Heart left ventricle (tissue), 16 donors: ENCODE data around the gene STK4. TPM values are rescaled to one million over a fixed set of nuclear protein-coding genes. Genes with fewer than 3 reads are reported as not detected.
"Not testable (repeated sequence)": the region's sequence is repeated elsewhere in the genome, so short reads cannot be mapped to it uniquely, and the experiment has no call there.

Experiments
- ATAC-seq, 4 donors: fragments of 200-7000 bp; cut with Tn5 transposase; one replicate each; pipeline ENCODE4 v1.9.1; 2020 to 2022; ENCODE audit warnings: moderate library complexity in 4 of 4, mild to moderate bottlenecking in 3 of 4, moderate number of reproducible peaks in 1 of 4
- DNase-seq, 5 donors: peaks; one replicate each; pipeline ENCODE4 v3.0.0-alpha.2; 2020
- H3K27ac ChIP-seq, 12 donors: fragments of 200-600 bp; sonication (generic) in 4 of 12; one replicate each; pipeline versions ENCODE4 v1.5.0 to v1.8.0; 2016 to 2022; ENCODE audit warnings: mild to moderate bottlenecking in 2 of 12
- H3K27me3 ChIP-seq, 9 donors: fragments of 200-600 bp; sonication (generic) in 2 of 9; one replicate each; pipeline versions ENCODE4 v1.5.1 to v1.8.0; 2016 to 2022; ENCODE audit warnings: mild to moderate bottlenecking in 3 of 9
- H3K36me3 ChIP-seq, 9 donors: fragments of 200-600 bp; sonication (generic) in 2 of 9; one replicate each; pipeline versions ENCODE4 v1.5.0 to v1.8.0; 2018 to 2022; ENCODE audit warnings: mild to moderate bottlenecking in 2 of 9
- H3K4me1 ChIP-seq, 12 donors: fragments of 200-600 bp; sonication (generic) in 4 of 12; one replicate each; pipeline versions ENCODE4 v1.5.0 to v1.8.0; 2016 to 2022; ENCODE audit warnings: mild to moderate bottlenecking in 3 of 12
- H3K4me3 ChIP-seq, 12 donors: fragments of 200-600 bp; sonication (generic) in 4 of 12; one replicate each; pipeline versions ENCODE4 v1.5.0 to v1.8.0; 2017 to 2022; ENCODE audit warnings: mild to moderate bottlenecking in 9 of 12, moderate library complexity in 4 of 12
- H3K9me3 ChIP-seq, 12 donors: fragments of 200-600 bp; sonication (generic) in 4 of 12; one replicate each; pipeline versions ENCODE4 v1.5.0 to v1.8.0; 2016 to 2022; ENCODE audit warnings: mild to moderate bottlenecking in 1 of 12
- POLR2A ChIP-seq, 2 donors: fragments of 450-650 bp; IDR thresholded peaks; one replicate each; pipeline ENCODE4 v1.6.1; 2017; ENCODE audit warnings: antibody characterized with exemption in 2 of 2, mild to moderate bottlenecking in 2 of 2, moderate library complexity in 2 of 2
- WGBS, 4 donors: extraction: QIAGEN DNeasy Blood & Tissue Kit in 2 of 4; methylation state at CpG; one replicate each; pipeline versions ENCODE4 v1.1.5 to v1.1.7; 2013 to 2018; 5-methylcytosine and 5-hydroxymethylcytosine counted together
- intact Hi-C, 10 donors: fragments of 100-400 bp; cut with DNase I; formaldehyde crosslinking; loops; one replicate each; pipeline versions ENCODE4 v1.11.1 to v1.14.2; 2022
- polyA plus RNA-seq, 2 donors: library from polyadenylated mRNA; stranded (reverse); fragments of 200-250 nt; gene quantifications; one replicate each; pipeline ENCODE4 v1.2.3, GENCODE V29; 2013
- total RNA-seq, 9 donors: library from RNA; depleted of rRNA in 2 of 9; stranded (reverse); fragments of >200 nt in 2 of 9; fragmentation: NEBNext Ultra II Directional in 3 of 9; extraction: Animal tissue kit (Norgen Biotek cat#: 25700) in 3 of 9; gene quantifications; one replicate each; pipeline versions ENCODE4 v1.1.0 to v1.2.4, GENCODE V29; 2016 to 2023
- TF ChIP-seq, protein P1 (sequence below), 12 donors: fragments of 200-600 bp; sonication (generic) in 4 of 12; IDR thresholded peaks; one replicate each; pipeline versions ENCODE4 v1.5.0 to v1.8.0; 2018 to 2022; ENCODE audit warnings: antibody characterized with exemption in 12 of 12, mild to moderate bottlenecking in 5 of 12
- donor health status: ischemic (EF 13 %, LVEDD 7.1; RV severe dilation, severe dysfunction).
- donor health status: healthy with polysubstance abuse.
- donor health status: DM: no; HTN: yes; CAD: no.
- donor health status: DM: no; HTN: no; CAD: no.
- donor health status: ischemic (EF 25% LVEDD 6.9; RV normal size, moderate dysfunction).
- donor health status: ischemic (EF 25% LVEDD 5.7; RV mildly dilated, moderate dysfunction).
- donor health status: healthy.
- donor health status: DM: yes; HTN: yes; CAD: no.
- donor health status: ischemic (EF 35%, LVEDD 5.7; RV mildly dilated, moderate dysfunction).
- donor health status: nonischemic (EF 11% LVEDD 7.7; RV severe dilation, severe dysfunction).
- donor health status: DM: yes; HTN: yes; CAD: no.
- donor health status: PGD.
- donor health status: ischemic (EF 29% LVEDD 5.4; RV normal size, mild dysfunction).
- donor health status: nonischemic (EF 23%, LVEDD 6.1; RV moderate dilation, normal function).

STK4 gene
- total and polyA plus RNA-seq, 11 donors, result 3.2 to 25.3 (median 9.3) TPM

GRCh38 chr20:45058168-45058850, 92.0 kb downstream of the STK4 start:
- intact Hi-C loops, result no loop called here
- Histone ChIP-seq H3K27ac (no peak overlapping the region), H3K27me3 (no peaks in the 10 kb centered on the region), H3K4me3 (no peak overlapping the region), H3K4me1 (peaks cover 0 to 17% (median 2%) of the 10 kb centered on the region in 12 donors), H3K36me3 (peaks cover 0 to 48% (median 6%) of the 10 kb centered on the region in 9 donors), H3K9me3 (no peaks in the 10 kb centered on the region)
- 83 to 90% (median 85%) methylated on average over 4 of the region's 4 CpGs for WGBS, 4 donors
- TF ChIP-seq POLR2A (IDR thresholded peaks at IDR 0.05), result no peak
- TF ChIP-seq, protein P1, sequence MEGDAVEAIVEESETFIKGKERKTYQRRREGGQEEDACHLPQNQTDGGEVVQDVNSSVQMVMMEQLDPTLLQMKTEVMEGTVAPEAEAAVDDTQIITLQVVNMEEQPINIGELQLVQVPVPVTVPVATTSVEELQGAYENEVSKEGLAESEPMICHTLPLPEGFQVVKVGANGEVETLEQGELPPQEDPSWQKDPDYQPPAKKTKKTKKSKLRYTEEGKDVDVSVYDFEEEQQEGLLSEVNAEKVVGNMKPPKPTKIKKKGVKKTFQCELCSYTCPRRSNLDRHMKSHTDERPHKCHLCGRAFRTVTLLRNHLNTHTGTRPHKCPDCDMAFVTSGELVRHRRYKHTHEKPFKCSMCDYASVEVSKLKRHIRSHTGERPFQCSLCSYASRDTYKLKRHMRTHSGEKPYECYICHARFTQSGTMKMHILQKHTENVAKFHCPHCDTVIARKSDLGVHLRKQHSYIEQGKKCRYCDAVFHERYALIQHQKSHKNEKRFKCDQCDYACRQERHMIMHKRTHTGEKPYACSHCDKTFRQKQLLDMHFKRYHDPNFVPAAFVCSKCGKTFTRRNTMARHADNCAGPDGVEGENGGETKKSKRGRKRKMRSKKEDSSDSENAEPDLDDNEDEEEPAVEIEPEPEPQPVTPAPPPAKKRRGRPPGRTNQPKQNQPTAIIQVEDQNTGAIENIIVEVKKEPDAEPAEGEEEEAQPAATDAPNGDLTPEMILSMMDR (IDR thresholded peaks at IDR 0.05), result no peak
- ATAC-seq (no peak), DNase-seq (no peak)

DNA sequence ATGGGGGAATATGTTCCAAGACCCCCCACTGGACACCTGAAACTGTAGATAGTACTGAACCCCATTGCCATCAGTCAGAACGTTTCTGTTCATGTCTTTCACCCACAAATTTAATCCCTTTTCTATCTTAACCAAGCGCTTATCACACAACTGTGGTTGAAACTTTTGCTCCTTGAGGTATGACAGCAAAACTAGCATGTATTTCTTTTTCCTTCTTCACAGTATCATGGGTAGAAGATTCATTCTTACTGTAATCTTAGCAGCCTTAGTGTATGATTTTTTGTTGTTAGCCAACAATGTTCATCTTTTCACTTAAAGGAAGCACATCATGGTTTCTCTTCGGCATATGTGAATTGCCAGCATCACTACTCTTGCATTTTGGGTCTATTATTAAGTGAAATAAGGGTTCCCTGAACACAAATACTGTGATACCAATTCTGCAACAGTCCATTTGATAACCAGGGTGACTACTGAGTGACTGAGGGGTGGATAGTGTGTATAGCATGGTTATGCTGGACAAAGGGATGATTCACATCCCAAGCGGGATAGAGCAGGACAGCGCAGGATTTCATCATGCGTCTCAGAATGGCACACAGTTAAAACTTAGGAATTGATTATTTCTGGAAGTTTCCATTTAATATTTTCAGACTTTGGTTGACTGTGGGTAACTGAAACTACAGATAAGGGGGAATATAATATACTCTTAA, 92.9 kb downstream of the STK4 start:
- Histone ChIP-seq H3K27me3 (no peaks in the 10 kb centered on the region), H3K4me1 (peaks cover 0 to 8% (median 0%) of the 10 kb centered on the region in 12 donors), H3K9me3 (no peaks in the 10 kb centered on the region), H3K4me3 (no peak overlapping the region), H3K36me3 (peaks cover 0 to 41% (median 6%) of the 10 kb centered on the region in 9 donors), H3K27ac (no peak overlapping the region)
- WGBS, 4 donors, result 85 to 89% (median 89%) methylated on average over 6 of the region's 6 CpGs
- ATAC-seq, result no peak
- TF ChIP-seq POLR2A (IDR thresholded peaks at IDR 0.05), result no peak
- TF ChIP-seq, protein P1 (IDR thresholded peaks at IDR 0.05), result no peak
- intact Hi-C loops, result no loop called here
- DNase-seq, result no peak

DNA sequence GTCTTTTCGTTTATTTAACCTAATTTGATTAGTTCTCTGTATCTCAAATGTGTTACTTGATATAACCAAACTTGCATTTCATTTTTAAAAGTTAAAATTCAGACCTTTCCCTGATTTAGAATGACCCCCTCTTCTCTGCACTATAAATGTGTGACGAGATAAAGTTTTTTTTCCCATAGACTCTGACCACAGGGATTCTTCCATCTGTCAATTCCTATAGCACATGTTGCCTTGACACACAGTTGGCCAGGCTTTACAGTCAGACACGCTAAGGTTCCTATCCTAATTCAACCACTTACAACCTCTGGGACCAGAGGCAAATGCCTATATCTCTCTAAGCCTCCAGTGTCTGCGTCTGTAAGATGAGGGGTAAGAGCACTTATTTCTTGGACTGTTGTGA, 94.0 kb downstream of the STK4 start:
- peaks cover 0 to 34% (median 6%) of the 10 kb centered on the region in 9 donors for H3K36me3 ChIP-seq
- ATAC-seq (no peak), DNase-seq (no peak)
- H3K27ac ChIP-seq, result no peak overlapping the region
- H3K4me3 ChIP-seq, result no peak overlapping the region
- peaks cover 0 to 7% (median 0%) of the 10 kb centered on the region in 12 donors for H3K4me1 ChIP-seq
- TF ChIP-seq POLR2A (IDR thresholded peaks at IDR 0.05), result no peak
- TF ChIP-seq, protein P1 (IDR thresholded peaks at IDR 0.05), result no peak
- H3K9me3 ChIP-seq, result no peaks in the 10 kb centered on the region
- WGBS, 4 donors, result 80 to 90% (median 84%) methylated on average over 4 of the region's 4 CpGs
- H3K27me3 ChIP-seq, result no peaks in the 10 kb centered on the region
- intact Hi-C loops, result no loop called here

- Histone ChIP-seq H3K4me1 (peaks cover 0 to 7% (median 0%) of the 10 kb centered on the region in 12 donors), H3K27me3 (no peaks in the 10 kb centered on the region), H3K9me3 (no peaks in the 10 kb centered on the region), H3K36me3 (peaks cover 0 to 33% (median 6%) of the 10 kb centered on the region in 9 donors), H3K27ac (no peak overlapping the region), H3K4me3 (no peak overlapping the region)
- DNase-seq, result no peak
- no peak for TF ChIP-seq POLR2A (IDR thresholded peaks at IDR 0.05)
- TF ChIP-seq, protein P1 (IDR thresholded peaks at IDR 0.05), result no peak
- ATAC-seq, result no peak
- intact Hi-C loops, result no loop called here
- 80 to 87% (median 87%) methylated on average over 4 of the region's 4 CpGs for WGBS, 4 donors
These were observed 94.9 kb downstream of the STK4 start for GRCh38 chr20:45061244-45061643.

DNA sequence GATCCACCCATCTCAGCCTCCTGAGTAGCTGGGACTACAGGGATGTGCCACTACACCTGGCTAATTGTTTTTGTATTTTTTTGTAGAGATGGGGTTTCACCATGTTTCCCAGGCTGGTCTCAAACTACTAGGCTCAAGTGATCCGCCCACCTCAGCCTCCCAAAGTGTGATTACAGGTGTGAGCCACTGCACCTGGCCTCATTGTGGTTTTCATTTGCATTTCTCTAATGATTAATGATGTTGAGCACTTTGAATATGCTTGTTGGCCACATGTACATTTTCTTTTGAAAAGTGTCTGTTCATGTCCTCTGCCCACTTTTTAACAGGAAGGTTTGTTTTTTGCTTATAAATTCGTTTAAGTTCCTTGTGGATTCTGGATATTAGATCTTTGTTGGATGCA, 96.8 kb downstream of the STK4 start:
- peaks cover 0 to 36% (median 3%) of the 10 kb centered on the region in 9 donors for H3K36me3 ChIP-seq
- H3K27me3 ChIP-seq, ATAC-seq, H3K27ac ChIP-seq, intact Hi-C loops, H3K4me3 ChIP-seq, H3K4me1 ChIP-seq, H3K9me3 ChIP-seq, DNase-seq: not testable (repeated sequence)
- WGBS, 4 donors, result 93 to 97% (median 94%) methylated on average over 2 of the region's 2 CpGs
